Measurements from ENCODE around the gene CYBC1.

The CYBC1 gene

GRCh38 chr17:82446124-82446523 is 4.4 kb downstream of the CYBC1 start:
- FAIRE-seq: no peak

- FAIRE-seq: no peak
Observed at GRCh38 chr17:82445542-82445941, 5.0 kb downstream of the CYBC1 start.

GRCh38 chr17:82444941-82445521 is 5.5 kb downstream of the CYBC1 start:
- no peak for FAIRE-seq

GRCh38 chr17:82444284-82444893 is 6.2 kb downstream of the CYBC1 start:
- no peak for FAIRE-seq

- FAIRE-seq: no peak
Observed at GRCh38 chr17:82443465-82444283, 6.9 kb downstream of the CYBC1 start.

- no peak for FAIRE-seq
Observed at GRCh38 chr17:82442643-82443464, 7.7 kb downstream of the CYBC1 start.

GRCh38 chr17:82441691-82442487 is 8.7 kb downstream of the CYBC1 start:
- FAIRE-seq: no peak

GRCh38 chr17:82440991-82441627 is 9.4 kb downstream of the CYBC1 start:
- FAIRE-seq: no peak

- FAIRE-seq: no peak
Observed at GRCh38 chr17:82440469-82440981, 10.0 kb downstream of the CYBC1 start.

- FAIRE-seq: no peak
Observed at GRCh38 chr17:82439829-82440365, 10.7 kb downstream of the CYBC1 start.

- FAIRE-seq: no peak
Observed at GRCh38 chr17:82439194-82439828, 11.2 kb downstream of the CYBC1 start.

GRCh38 chr17:82438401-82439193 is 12.0 kb downstream of the CYBC1 start:
- FAIRE-seq: no peak

GRCh38 chr17:82437325-82437668 is 13.3 kb downstream of the CYBC1 start:
- no peak for FAIRE-seq

GRCh38 chr17:82436601-82437324 is 13.8 kb downstream of the CYBC1 start:
- FAIRE-seq: no peak

- no peak for FAIRE-seq
Observed at GRCh38 chr17:82435601-82436583, 14.7 kb downstream of the CYBC1 start.

GRCh38 chr17:82435103-82435502 is 15.4 kb downstream of the CYBC1 start:
- FAIRE-seq: no peak

- no peak for FAIRE-seq
Observed at GRCh38 chr17:82434216-82434565, 16.4 kb downstream of the CYBC1 start.

- FAIRE-seq: no peak
Observed at GRCh38 chr17:82433560-82434215, 16.9 kb downstream of the CYBC1 start.
